GM12864 (cell line): ENCODE measurements around the gene TCN1.

Experiments used
- DNase-seq: peaks from one replicate; pipeline ENCODE4 v3.0.0-alpha.2; 2011; ENCODE audit warnings: low read depth
- H3K4me3 ChIP-seq: 2 replicates; pipeline ENCODE4 v1.5.1; 2011; ENCODE audit warnings: mild to moderate bottlenecking, low read depth, low read length, control low read depth
- TF ChIP-seq, protein P1 (sequence below): IDR thresholded peaks from 2 replicates; pipeline ENCODE4 v1.5.1; 2011; ENCODE audit warnings: low read depth, mild to moderate bottlenecking, moderate library complexity, low read length, control low read depth, inconsistent platforms; ENCODE audit errors: missing control alignments

The TCN1 gene

GRCh38 chr11:59815754-59816153, 50.5 kb downstream of the TCN1 start:
- TF ChIP-seq, protein P1, sequence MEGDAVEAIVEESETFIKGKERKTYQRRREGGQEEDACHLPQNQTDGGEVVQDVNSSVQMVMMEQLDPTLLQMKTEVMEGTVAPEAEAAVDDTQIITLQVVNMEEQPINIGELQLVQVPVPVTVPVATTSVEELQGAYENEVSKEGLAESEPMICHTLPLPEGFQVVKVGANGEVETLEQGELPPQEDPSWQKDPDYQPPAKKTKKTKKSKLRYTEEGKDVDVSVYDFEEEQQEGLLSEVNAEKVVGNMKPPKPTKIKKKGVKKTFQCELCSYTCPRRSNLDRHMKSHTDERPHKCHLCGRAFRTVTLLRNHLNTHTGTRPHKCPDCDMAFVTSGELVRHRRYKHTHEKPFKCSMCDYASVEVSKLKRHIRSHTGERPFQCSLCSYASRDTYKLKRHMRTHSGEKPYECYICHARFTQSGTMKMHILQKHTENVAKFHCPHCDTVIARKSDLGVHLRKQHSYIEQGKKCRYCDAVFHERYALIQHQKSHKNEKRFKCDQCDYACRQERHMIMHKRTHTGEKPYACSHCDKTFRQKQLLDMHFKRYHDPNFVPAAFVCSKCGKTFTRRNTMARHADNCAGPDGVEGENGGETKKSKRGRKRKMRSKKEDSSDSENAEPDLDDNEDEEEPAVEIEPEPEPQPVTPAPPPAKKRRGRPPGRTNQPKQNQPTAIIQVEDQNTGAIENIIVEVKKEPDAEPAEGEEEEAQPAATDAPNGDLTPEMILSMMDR, result no peak
- DNase-seq, result no peak
- H3K4me3 ChIP-seq, result no peak overlapping the region

DNA sequence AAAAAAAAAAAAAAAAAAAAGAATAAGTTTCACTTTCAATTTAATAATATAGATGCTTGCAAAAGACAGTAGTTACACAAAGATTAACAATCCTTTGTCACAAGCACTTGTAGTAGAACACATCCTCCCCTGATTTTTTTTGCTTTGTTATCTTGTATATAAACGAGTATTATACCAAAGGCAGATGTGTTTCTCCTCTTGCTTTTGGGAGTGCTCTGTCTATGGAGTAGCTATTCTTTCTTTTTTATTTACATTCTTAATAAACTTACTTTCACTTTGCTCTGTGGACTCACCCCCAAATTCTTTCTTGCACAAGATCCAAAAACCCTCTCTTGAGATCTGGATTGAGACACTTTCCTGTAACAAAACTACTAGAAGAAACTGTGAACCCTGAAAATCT, 52.3 kb downstream of the TCN1 start:
- TF ChIP-seq, protein P1, result no peak
- no peak for DNase-seq
- H3K4me3 ChIP-seq, result no peak overlapping the region

DNA sequence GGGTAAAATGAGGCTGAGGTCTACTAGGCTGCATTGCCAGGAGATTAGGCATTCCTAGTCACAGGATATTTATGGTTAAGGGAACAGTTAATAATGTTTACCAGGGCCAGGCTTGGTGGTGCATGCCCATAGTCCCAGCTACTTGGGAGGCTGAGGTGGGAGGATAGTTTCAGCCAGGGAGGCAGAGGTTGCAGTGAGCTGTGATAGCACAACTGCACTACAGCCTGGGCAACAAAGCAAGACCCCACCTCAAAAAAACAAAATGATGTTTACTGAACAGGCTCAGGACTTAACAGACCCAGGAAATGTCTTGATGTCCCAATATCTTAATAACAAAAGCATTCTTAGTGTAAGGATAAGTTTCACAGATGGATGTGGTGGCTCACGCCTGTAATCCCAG, 52.9 kb downstream of the TCN1 start:
- TF ChIP-seq, protein P1, result no peak
- no peak for DNase-seq
- no peak overlapping the region for H3K4me3 ChIP-seq

DNA sequence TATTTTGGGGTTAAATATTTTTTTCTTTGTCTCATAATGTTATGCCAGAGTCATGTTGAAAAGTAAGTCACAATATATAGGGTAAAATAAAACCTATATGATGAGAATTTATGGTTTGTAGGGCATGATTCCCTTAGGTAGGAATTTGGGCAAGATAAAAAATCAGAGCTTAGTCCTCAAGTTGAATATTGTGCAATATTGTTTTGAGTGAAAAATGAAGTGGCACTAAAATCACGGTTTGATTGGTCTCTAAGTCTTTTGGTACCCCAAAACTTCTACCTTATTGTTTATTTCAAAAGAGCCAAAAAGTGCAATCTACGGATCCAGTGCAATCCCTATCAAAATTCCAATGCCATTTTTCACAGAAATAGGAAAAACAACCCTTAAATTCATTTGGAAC, 54.1 kb downstream of the TCN1 start:
- H3K4me3 ChIP-seq, result no peak overlapping the region
- no peak for DNase-seq
- TF ChIP-seq, protein P1, result no peak

DNA sequence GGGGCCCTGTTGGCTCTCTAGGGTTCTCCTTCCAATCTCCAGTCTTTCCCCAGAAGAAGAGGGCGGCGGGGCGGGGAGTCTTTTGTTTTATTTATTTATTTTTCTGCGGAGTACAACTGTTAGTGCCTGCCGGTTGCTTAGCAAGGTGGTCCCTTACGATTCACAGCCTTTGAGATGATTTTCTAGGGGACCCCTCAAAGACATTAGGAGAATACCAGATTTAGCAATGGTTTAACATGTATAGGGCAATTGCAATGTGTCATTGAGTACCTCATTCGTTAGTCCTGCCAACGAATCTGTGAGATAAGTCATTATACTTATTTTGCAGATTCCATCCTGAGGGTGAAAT, 55.4 kb downstream of the TCN1 start:
- peak overlapping the region; percentile 81; the same call in 1 of the 2 replicates for H3K4me3 ChIP-seq
- TF ChIP-seq, protein P1, result no peak
- DNase-seq, result no peak

GRCh38 chr11:59810189-59810910, 55.9 kb downstream of the TCN1 start, which contains the start of gene MRPL16:
MRPL16 (minus strand) TSS chr11:59810778; CDS start chr11:59810658, 120 bp downstream.
- DNase-seq, result peak; percentile 89
- H3K4me3 ChIP-seq, result peak within 1 kb of the TSS; percentile 81
- TF ChIP-seq, protein P1, result peak; percentile 48

GRCh38 chr11:59807047-59807610, 59.2 kb downstream of the TCN1 start:
- TF ChIP-seq, protein P1, result no peak
- no peak overlapping the region for H3K4me3 ChIP-seq
- no peak for DNase-seq
